Measurements from ENCODE around the gene EPB42.

GRCh38 chr15:43214592-43215295 lies 6.1 kb downstream of the EPB42 start:
- TF ChIP-seq CTCF (IDR thresholded peaks at IDR 0.05; ENCODE audit: low read length) (no peak), EZH2 (IDR thresholded peaks at IDR 0.05; ENCODE audit: borderline replicate concordance, low read length) (no peak)
